COR-L47 (cell line): ENCODE measurements around the gene CHAT.

ENCODE experiments used
- DNase-seq: peaks from one replicate; lab custom pipeline; 2025; lab: John Stamatoyannopoulos, UW

CHAT gene

DNA sequence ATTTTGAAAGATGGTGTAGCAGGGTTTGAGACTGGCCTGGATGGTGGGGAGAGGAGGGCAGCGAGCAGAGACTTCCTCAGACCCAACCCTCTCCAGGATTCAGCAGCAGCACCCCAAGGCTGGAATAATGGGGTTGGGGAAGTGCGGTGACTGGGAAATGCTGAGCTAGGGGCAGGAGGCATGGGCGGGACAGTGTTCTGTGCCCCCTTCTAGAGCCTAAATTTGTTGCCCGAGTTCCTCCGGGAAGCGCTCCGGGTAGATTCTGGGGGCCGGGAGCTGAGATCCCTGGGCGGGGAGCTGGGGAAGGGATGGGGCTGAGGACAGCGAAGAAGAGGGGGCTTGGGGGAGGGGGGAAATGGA lies at the start of gene CHAT:
Gene CHAT, plus strand, starts transcription at position 156 of the 360 bp plus-strand sequence. Its CDS starts 153 bp downstream, at position 309.
- DNase-seq: no peak

DNA sequence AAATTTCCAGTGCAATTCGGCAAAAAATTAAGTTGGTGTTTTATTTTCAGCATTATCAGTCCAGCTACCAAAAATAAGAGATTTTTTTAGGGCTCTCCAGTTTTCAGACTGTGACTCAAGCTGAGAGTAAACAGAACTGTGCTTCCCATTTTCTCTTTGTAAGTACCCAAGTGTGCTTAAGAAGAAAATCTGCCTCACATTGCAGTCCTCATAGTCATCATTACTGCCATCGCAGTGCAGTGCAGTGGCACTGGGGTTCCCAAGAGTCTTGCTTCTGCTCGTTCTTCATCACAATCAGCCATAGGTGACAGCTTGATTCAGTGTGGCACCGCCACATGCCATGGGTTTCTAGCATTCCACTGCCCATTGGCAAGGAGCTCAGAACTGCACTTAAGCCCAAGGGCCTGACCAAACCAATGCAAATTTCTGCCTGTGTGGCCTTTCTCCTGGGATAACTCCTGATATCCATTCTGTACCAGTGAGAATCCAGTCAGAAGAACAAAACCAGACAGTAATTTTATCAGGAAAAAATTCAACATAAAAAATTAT lies 49.3 kb upstream of the CHAT start:
- DNase-seq: no peak

GRCh38 chr10:49567810-49568209 lies 46.0 kb upstream of the CHAT start:
- DNase-seq: no peak

GRCh38 chr10:49568235-49568634 lies 45.6 kb upstream of the CHAT start:
- DNase-seq: no peak

DNA sequence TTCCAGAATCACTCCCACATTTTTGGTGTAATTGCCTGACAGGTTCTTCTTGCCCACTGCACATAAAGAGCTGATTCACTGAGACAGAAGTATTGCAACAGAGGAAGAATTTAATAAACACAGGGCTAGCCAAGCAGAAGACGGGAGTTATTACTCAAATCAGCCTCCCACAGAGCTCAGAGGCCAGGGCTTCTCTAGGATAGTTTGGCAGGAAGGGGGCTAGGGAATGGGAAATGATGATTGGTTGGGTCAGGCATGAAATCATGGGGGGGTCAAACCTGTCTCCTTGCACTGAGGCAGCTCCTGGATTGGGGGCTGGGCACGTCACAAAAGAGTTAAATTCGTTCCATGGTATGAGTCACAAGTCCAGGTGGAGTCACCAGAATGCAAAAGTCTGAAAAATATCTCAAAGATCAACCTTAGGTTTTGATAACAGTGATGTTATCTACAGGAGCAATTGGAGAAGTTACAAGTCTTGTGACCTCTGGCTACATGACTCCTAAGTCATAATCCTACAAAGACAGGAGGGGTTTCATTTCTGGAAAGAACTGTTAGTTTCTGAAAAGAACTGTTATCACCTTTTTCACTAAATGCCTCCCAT lies 44.7 kb upstream of the CHAT start:
- no peak for DNase-seq

- no peak for DNase-seq
These were observed 42.4 kb upstream of the CHAT start for GRCh38 chr10:49571388-49571787.

GRCh38 chr10:49572594-49573114 lies 41.2 kb upstream of the CHAT start:
- no peak for DNase-seq

GRCh38 chr10:49575489-49576072 lies 38.3 kb upstream of the CHAT start:
- no peak for DNase-seq

DNA sequence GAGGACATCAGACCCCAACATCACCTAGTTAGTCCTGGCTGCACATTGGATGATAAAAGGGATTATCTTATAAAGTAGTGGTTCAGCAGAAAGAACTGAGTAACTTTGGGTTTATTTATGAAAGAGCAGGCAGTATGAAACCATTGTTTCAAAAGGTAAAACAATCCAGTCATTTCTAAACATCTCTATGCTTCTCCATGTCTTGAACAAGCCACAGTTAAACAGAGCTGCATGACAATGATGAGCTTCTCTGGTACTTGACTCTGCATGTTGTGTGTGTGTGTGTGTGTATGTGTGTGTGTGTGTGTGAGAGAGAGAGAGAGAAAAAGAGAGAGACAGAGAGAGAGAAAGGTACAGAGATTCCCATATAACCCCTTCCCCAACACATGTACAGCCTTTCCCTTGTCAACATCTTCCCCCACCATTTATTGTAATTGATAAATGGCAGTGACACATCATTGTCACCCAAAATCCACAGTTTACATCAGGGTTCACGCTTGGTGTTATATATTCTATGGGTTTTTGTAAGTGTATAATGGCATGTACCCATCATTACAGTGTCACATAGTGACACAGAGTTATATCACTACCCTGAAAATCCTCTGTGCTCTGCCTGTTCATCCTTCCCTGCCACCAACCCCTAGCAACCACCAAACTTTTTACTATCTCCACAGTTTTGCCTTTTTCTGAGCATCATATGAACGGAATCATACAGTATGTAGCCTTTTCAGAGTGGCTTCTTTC lies 36.5 kb upstream of the CHAT start:
- DNase-seq: no peak

DNA sequence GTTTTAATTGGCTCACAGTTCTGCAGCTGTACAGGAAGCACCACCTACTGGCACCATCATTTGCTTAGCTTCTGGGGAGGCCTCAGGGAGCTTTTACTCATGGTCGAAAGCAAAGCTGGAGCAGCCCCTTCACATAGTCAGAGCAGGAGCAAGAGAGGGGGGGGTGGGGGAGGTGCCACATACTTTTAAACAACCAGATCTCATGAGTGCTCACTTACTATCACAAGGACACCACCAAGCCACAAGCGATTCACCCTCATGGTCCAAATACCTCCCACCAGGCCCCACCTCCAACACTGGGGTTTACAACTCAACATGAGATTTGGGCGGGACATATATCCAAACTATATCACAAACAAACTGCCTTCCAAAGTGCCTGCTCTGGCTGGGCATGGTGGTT lies 35.4 kb upstream of the CHAT start:
- no peak for DNase-seq

DNA sequence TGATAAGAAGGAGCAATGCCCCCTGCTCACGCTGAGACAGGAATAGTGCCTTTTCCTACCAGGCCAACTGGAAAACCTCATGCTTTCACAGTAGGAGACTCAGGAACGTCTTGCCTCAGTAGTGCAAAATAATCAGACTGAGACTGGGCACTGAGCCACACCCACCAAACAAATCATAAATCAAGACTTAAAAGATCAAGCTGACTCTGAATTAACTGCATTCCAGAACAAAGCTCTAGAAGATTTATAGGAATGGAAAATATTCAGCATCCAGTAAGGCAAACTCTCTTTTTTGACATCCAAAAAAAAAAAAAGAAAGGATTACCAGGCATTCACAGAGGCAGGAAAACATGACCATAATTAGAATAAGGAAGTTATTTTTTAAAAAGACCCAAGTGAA lies 34.2 kb upstream of the CHAT start:
- DNase-seq: no peak

DNA sequence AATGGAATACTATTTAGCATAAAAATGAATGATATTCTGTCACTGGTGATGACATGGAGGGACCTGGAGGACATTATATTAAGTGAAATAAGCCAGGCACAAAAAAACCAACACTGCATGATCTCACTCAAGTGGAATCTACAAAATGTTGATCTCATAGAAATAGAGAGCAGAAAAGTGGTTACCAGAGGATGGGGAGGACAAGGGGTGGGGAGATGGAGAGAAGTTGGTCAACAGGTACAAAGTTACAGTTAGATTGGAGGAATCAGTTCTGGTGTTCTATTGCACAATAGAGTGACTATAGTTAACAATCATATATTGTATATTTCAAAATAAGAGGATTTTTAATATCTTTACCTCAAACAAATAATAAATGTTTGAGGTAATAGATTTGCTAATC lies 28.4 kb upstream of the CHAT start:
- no peak for DNase-seq

DNA sequence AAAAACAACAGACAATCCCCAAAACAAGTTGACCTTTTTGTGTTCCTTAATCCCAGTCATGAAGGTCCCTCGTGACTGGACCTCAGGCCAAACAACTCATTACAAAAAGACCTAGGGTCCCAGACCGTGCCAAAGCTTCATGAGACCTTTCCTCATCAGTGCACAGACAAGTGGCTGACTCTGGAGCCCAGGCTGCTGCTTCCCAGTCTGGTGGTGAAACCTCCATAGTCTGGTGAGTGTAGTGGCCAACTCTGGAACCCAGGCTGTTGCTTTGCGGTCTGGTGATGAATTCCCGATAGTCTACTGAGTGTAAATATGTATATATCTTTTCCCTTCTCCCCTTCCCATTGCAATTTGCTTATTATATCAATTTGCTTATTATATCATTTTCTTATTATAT lies 25.9 kb upstream of the CHAT start:
- no peak for DNase-seq

- DNase-seq: no peak
These were observed 20.9 kb upstream of the CHAT start for GRCh38 chr10:49592726-49593563.

DNA sequence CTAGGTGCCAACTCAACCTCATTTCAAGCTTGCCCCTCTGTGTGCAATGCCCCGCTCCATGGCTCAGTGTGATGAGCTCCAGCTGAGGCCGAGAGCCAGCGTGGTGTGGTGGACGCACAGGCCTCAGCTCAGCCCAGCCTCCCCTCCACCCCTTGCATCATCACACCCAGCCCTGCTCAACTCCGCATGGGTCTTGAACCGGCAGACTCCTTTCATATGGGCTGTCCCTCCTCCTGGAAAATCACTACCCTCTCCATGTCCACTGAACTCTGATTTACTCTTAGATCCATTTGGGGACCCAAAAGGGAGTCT lies 20.3 kb upstream of the CHAT start:
- DNase-seq: no peak

DNA sequence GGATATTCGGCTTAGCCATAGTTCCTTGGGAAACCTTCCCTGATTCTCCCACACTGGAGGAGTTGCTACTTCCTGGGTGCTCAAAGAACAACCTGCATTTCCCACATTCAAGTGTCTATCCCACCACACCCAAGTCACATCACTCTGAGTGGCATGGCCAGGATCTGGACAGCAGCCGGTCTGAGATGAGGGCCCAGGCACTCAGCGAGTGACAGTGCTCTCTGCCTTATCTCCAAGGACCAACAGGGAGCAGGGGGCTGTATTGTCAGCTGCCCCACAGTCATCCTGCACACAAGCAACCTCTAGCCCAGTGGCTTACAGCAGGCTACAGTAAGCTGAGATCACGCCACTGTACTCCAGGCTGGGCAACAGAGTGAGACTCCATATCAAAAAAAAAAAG lies 19.8 kb upstream of the CHAT start:
- DNase-seq: no peak

- DNase-seq: no peak
These were observed 19.2 kb upstream of the CHAT start for GRCh38 chr10:49594594-49594993.

DNA sequence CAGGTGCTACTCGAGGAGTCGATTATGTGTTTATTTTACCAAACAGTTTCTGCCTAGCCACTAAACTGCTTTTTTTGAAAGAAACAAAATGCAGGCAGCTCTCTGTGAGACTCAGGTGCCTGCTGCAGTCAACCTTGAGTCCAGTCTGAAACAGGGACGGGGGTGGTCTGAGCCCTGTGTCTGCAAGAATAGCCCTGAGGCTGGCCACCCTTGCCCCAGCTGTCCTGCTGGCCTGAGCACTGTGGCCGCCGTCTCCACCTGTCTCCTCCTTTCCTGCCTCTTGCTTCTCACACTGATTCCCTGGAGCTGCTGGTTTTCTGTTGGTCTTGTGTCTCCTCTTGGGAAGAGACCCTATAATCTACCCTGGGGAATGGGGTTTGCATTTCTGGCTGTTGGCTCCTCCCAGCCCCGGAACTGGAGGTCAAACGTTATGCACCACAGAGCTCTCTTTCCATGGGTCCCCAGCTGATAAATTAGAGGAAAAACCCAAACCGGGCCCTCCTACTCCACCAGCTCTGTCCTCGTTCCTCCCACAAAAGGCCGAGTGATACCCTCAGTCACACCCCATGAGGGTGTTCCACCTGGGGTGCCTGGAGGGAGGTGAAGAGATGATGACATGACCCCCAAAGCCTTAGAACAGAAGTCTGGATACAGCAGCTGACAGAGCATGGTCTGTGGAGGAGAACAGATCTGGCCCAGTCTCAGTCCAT lies 18.7 kb upstream of the CHAT start:
- no peak for DNase-seq

- DNase-seq: no peak
These were observed 17.9 kb upstream of the CHAT start for GRCh38 chr10:49595713-49596492.

DNA sequence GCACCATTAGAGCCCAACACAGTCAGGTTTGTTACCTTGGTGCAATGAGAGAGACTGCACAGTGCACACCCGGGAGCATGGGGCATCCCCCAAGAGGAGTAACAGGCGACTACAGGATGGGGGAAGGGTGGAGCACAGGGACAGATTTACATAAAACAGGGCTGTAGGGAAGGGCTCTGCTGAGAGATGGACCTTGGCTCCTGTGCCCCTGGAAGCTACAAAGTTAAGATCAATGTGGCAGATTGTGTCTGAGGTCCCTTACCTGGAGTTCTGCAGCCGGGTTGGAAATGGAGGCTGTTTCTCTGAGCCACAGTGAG lies 17.4 kb upstream of the CHAT start:
- DNase-seq: no peak

DNA sequence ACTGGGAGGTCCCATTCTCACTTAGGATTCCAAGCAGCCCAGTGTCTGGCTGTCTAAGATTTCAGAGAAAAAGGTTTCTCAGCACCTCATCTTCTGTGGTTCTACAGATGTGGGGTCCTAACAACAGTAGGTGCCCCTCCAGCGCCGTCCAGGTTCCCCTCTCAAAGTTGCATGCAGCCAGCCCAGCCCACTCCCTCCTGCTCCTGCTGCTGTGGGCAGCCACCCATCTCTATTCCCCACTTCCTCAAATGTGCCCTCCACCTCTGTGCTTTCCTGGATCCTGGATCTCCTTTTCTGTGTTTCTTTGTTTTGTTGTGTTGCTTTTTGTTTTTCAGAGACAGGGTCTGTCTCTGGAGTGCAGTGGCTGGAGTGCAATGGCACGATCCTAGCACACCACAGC lies 17.0 kb upstream of the CHAT start:
- no peak for DNase-seq
